Smooth muscle cell (in vitro differentiated cells): ENCODE results near the gene TOP3A. TPM values are rescaled to one million over a fixed set of nuclear protein-coding genes. Genes with fewer than 3 reads are reported as not detected.
A peak's percentile ranks its signal among the peaks of the same experiment; 100 is the strongest.

Source experiments
- DNase-seq: peaks from one replicate; lab custom pipeline; 2025; ENCODE audit not compliant: unreplicated experiment; lab: John Stamatoyannopoulos, UW
- H2AFZ ChIP-seq: fragments of 200-600 bp; sonication (generic); 2 replicates; pipeline ENCODE4 v1.6.0; 2016; ENCODE audit warnings: antibody characterized with exemption, low read depth, mild to moderate bottlenecking
- H3F3A ChIP-seq: fragments of 200-600 bp; sonication (generic); 2 replicates; pipeline ENCODE4 v1.6.0; 2017; ENCODE audit warnings: antibody characterized with exemption, low read depth
- H3K27ac ChIP-seq: fragments of 200-600 bp; sonication (generic); 2 replicates; pipeline ENCODE4 v1.5.1; 2016; ENCODE audit warnings: low read depth, mild to moderate bottlenecking
- H3K27me3 ChIP-seq: fragments of 200-600 bp; sonication (generic); 2 replicates; pipeline ENCODE4 v1.6.1; 2016; ENCODE audit warnings: low read depth, mild to moderate bottlenecking
- H3K36me3 ChIP-seq: fragments of 200-600 bp; sonication (generic); 2 replicates; pipeline ENCODE4 v1.5.1; 2016; ENCODE audit warnings: low read depth
- H3K4me1 ChIP-seq: fragments of 200-600 bp; sonication (generic); 2 replicates; pipeline ENCODE4 v1.5.1; 2016; ENCODE audit warnings: low read depth
- H3K4me2 ChIP-seq: fragments of 200-600 bp; sonication (generic); 2 replicates; pipeline ENCODE4 v1.6.0; 2016; ENCODE audit warnings: mild to moderate bottlenecking
- H3K4me3 ChIP-seq: fragments of 200-600 bp; sonication (generic); 2 replicates; pipeline ENCODE4 v1.5.1; 2016; ENCODE audit warnings: mild to moderate bottlenecking
- H3K79me2 ChIP-seq: fragments of 200-600 bp; sonication (generic); 2 replicates; pipeline ENCODE4 v1.6.0; 2016; ENCODE audit warnings: low read depth, mild to moderate bottlenecking
- H3K9ac ChIP-seq: fragments of 200-600 bp; sonication (generic); 2 replicates; pipeline ENCODE4 v1.6.0; 2016; ENCODE audit warnings: low read depth
- H3K9me3 ChIP-seq: fragments of 200-600 bp; sonication (generic); replicated peaks from 2 replicates; pipeline ENCODE4 v1.5.1; 2016; ENCODE audit warnings: low read depth
- H4K20me1 ChIP-seq: fragments of 200-600 bp; sonication (generic); 2 replicates; pipeline ENCODE4 v1.6.0; 2016; ENCODE audit warnings: low read depth
- CTCF ChIP-seq: fragments of 200-600 bp; sonication (generic); IDR thresholded peaks from 2 replicates; pipeline ENCODE4 v1.5.1; 2017; ENCODE audit warnings: borderline replicate concordance, mild to moderate bottlenecking, antibody characterized with exemption; ENCODE audit not compliant: insufficient read depth, poor library complexity, severe bottlenecking
- WGBS: methylation state at CpG from one replicate; pipeline ENCODE4 v1.1.7; 2016; ENCODE audit warnings: low lambda C conversion rate; 5-methylcytosine and 5-hydroxymethylcytosine counted together
- polyA plus RNA-seq: library from polyadenylated mRNA; unstranded; fragments of >200 nt; fragmentation: Nextera tagmentation; extraction: Ambion mirVana; gene quantifications from 2 replicates; pipeline ENCODE4 v1.2.1, GENCODE V29; 2016
- total RNA-seq: library from RNA; depleted of rRNA; stranded (reverse); fragments of >200 nt; gene quantifications from 2 replicates; pipeline ENCODE4 v1.2.3, GENCODE V29; 2014

TOP3A gene
- total and polyA plus RNA-seq, 2 experiments from 2014 or later: 14.6 to 40.9 TPM

GRCh38 chr17:18270046-18270931, 44.5 kb downstream of the TOP3A start:
- no peaks in the 10 kb centered on the region for H4K20me1 ChIP-seq
- no peak overlapping the region for H3K9ac ChIP-seq
- no peak for TF ChIP-seq CTCF
- H3F3A ChIP-seq: peaks cover 26% of the 10 kb centered on the region
- WGBS: 93% methylated on average over 14 of the region's 14 CpGs
- no peak overlapping the region for H3K4me3 ChIP-seq
- H3K79me2 ChIP-seq: no peaks in the 10 kb centered on the region
- DNase-seq: no peak
- no peak overlapping the region for H3K27ac ChIP-seq
- peaks cover 13% of the 10 kb centered on the region for H3K4me1 ChIP-seq
- H3K27me3 ChIP-seq: no peaks in the 10 kb centered on the region
- H3K4me2 ChIP-seq: no peak overlapping the region
- no peak overlapping the region for H2AFZ ChIP-seq
- H3K36me3 ChIP-seq: no peaks in the 10 kb centered on the region
- no peaks in the 10 kb centered on the region for H3K9me3 ChIP-seq

GRCh38 chr17:18267927-18268711, 46.7 kb downstream of the TOP3A start:
- Histone ChIP-seq H3F3A (peaks cover 26% of the 10 kb centered on the region), H3K36me3 (no peaks in the 10 kb centered on the region), H3K27me3 (no peaks in the 10 kb centered on the region), H4K20me1 (peaks cover 2% of the 10 kb centered on the region), H3K9ac (peak overlapping the region; percentile 41), H3K4me1 (peaks cover 13% of the 10 kb centered on the region), H3K27ac (peak overlapping the region; percentile 69), H3K4me2 (peak overlapping the region; percentile 71), H2AFZ (no peak overlapping the region), H3K4me3 (no peak overlapping the region), H3K79me2 (no peaks in the 10 kb centered on the region), H3K9me3 (no peaks in the 10 kb centered on the region)
- no peak for DNase-seq
- WGBS: 28% methylated on average over 14 of the region's 14 CpGs
- TF ChIP-seq CTCF: no peak

- WGBS: 92% methylated on average over 10 of the region's 10 CpGs
- H3K36me3 ChIP-seq: no peaks in the 10 kb centered on the region
- no peak overlapping the region for H3K4me2 ChIP-seq
- no peak overlapping the region for H3K9ac ChIP-seq
- peaks cover 7% of the 10 kb centered on the region for H3K79me2 ChIP-seq
- no peak overlapping the region for H3K4me3 ChIP-seq
- H4K20me1 ChIP-seq: peaks cover 9% of the 10 kb centered on the region
- peak overlapping the region; percentile 69 for H3K27ac ChIP-seq
- H3K9me3 ChIP-seq: no peaks in the 10 kb centered on the region
- H3K4me1 ChIP-seq: peaks cover 13% of the 10 kb centered on the region
- peaks cover 26% of the 10 kb centered on the region for H3F3A ChIP-seq
- DNase-seq: no peak
- no peak for TF ChIP-seq CTCF
- no peak overlapping the region for H2AFZ ChIP-seq
- no peaks in the 10 kb centered on the region for H3K27me3 ChIP-seq
These were observed 47.4 kb downstream of the TOP3A start for GRCh38 chr17:18267366-18267765.
